GM12891 (cell line): ENCODE data around the gene TTC8.

Experiments used
- POLR2A ChIP-seq: IDR thresholded peaks from 2 replicates; pipeline ENCODE4 v1.6.1; 2011; ENCODE audit warnings: low read depth, low read length, control low read depth
- POLR2AphosphoS5 ChIP-seq: IDR thresholded peaks from 2 replicates; pipeline ENCODE4 v1.6.1; 2011; ENCODE audit warnings: low read depth, low read length, control low read depth
- POU2F2 ChIP-seq: IDR thresholded peaks from 2 replicates; pipeline ENCODE4 v1.6.1; 2011; ENCODE audit warnings: low read depth, mild to moderate bottlenecking, control low read depth, low read length, moderate library complexity
- SPI1 ChIP-seq: IDR thresholded peaks from 2 replicates; pipeline ENCODE4 v1.6.1; 2011; ENCODE audit warnings: low read depth, low read length, control low read depth
- TAF1 ChIP-seq: IDR thresholded peaks from 2 replicates; pipeline ENCODE4 v1.6.1; 2011; ENCODE audit warnings: low read depth, low read length, control low read depth

GRCh38 chr14:88853129-88853528 lies 28.7 kb downstream of the TTC8 start:
- TF ChIP-seq POLR2A (no peak), POLR2AphosphoS5 (no peak), POU2F2 (no peak), TAF1 (no peak), SPI1 (no peak)
